HL-60 (cell line): Measurements from ENCODE around the gene MBD3.
A peak's percentile ranks its signal among the peaks of the same experiment; 100 is the strongest.

ENCODE experiments used
- DNase-seq, 2 experiments: peaks; one replicate each; pipeline ENCODE4 v3.0.0-alpha.2; 2010 to 2020; ENCODE audit warnings: low read depth in 1 of 2, low spot score in 1 of 2
- H3K27ac ChIP-seq: fragments of 250-450 bp; sonication (Bioruptor Pico); replicated peaks from 2 replicates; pipeline ENCODE4 v1.5.1; 2020; ENCODE audit warnings: mild to moderate bottlenecking, moderate library complexity
- H3K27me3 ChIP-seq: fragments of 250-450 bp; sonication (Bioruptor Pico); 2 replicates; pipeline ENCODE4 v1.5.1; 2021; ENCODE audit warnings: mild to moderate bottlenecking, moderate library complexity; ENCODE audit not compliant: insufficient read depth, poor library complexity, severe bottlenecking
- H3K4me3 ChIP-seq: replicated peaks from 2 replicates; pipeline ENCODE4 v1.5.1; 2011; ENCODE audit warnings: mild to moderate bottlenecking, control low read depth, low read length; ENCODE audit not compliant: insufficient read depth
- GABPA ChIP-seq: IDR thresholded peaks from 2 replicates; pipeline ENCODE4 v1.6.1; 2012; ENCODE audit warnings: low read depth
- POLR2AphosphoS5 ChIP-seq: IDR thresholded peaks from 2 replicates; pipeline ENCODE4 v1.6.1; 2012; ENCODE audit warnings: low read depth
- REST ChIP-seq: IDR thresholded peaks from 2 replicates; pipeline ENCODE4 v1.6.1; 2012; ENCODE audit warnings: low read depth; ENCODE audit not compliant: insufficient replicate concordance
- SPI1 ChIP-seq: IDR thresholded peaks from 2 replicates; pipeline ENCODE4 v1.6.1; 2012; ENCODE audit warnings: low read depth, mild to moderate bottlenecking, borderline replicate concordance
- TF ChIP-seq, protein P1 (sequence below): IDR thresholded peaks from one replicate; pipeline ENCODE4 v1.5.1; 2011; ENCODE audit warnings: low read length, control low read depth, inconsistent platforms; ENCODE audit not compliant: insufficient read depth

Gene MBD3

DNA sequence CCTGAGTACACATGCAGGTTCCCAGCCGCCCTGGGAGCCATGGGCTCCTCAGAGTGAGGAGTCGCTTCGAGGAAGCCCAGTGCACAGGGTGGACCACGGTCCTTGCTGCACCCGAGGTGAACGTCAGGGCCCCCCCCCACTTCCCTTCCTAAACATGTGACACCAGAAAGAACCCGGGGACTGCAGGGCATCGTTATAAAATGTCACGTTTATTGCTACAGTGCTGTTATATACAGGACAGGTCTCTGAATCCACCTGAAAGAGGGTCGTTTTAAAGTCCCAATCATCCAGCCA, 16.4 kb upstream of the MBD3 start:
- Histone ChIP-seq H3K4me3 (no peak overlapping the region), H3K27ac (no peak overlapping the region; the same call in 1 of the 2 replicates), H3K27me3 (no peaks in the 10 kb centered on the region)
- peak; percentile 20; the same call in 1 of the 2 replicates for TF ChIP-seq SPI1
- TF ChIP-seq, protein P1, sequence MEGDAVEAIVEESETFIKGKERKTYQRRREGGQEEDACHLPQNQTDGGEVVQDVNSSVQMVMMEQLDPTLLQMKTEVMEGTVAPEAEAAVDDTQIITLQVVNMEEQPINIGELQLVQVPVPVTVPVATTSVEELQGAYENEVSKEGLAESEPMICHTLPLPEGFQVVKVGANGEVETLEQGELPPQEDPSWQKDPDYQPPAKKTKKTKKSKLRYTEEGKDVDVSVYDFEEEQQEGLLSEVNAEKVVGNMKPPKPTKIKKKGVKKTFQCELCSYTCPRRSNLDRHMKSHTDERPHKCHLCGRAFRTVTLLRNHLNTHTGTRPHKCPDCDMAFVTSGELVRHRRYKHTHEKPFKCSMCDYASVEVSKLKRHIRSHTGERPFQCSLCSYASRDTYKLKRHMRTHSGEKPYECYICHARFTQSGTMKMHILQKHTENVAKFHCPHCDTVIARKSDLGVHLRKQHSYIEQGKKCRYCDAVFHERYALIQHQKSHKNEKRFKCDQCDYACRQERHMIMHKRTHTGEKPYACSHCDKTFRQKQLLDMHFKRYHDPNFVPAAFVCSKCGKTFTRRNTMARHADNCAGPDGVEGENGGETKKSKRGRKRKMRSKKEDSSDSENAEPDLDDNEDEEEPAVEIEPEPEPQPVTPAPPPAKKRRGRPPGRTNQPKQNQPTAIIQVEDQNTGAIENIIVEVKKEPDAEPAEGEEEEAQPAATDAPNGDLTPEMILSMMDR = no peak
- peak in 1 of 2 experiments; percentile 28 for DNase-seq

DNA sequence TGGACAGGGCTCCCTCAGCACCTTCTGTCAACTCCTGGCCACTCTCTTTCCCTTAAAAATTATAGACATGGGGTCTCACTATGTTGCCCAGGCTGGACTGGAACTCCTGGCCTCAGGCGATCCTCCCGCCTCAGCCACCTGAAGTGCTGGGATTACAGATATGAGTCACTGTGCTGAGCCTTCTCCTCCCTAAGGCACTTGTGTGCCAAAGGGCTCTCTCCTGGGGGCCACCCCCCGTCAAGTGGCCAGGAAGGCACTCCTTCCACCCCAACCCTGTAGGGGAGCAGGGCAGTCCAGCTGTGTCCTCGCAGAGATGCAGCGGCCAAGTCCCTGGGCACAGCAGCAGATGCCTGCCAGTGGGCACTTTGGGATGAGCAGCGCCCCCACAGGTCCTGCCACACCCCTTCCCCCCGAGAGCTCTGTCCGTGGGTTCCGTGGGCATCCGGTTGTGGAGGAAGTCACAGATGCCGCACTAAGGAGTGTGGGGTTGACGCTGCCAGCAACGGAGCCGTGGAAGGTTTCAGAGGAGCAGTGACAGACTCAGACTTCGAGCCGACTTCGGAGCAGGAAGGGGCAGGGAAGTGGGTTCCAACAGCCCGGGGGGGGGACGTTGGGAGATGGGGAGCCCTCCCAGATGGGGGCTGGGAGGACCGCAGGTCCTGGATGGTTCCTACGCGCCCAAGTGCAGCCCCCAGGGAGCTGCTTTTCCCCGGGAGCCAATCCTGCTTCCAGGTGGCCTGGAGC, 15.9 kb upstream of the MBD3 start:
- DNase-seq = no peak

GRCh38 chr19:1606138-1606651, 13.5 kb upstream of the MBD3 start:
- no peak for DNase-seq
- peak overlapping the region; percentile 100 for H3K4me3 ChIP-seq
- no peaks in the 10 kb centered on the region for H3K27me3 ChIP-seq
- H3K27ac ChIP-seq = peak overlapping the region; percentile 76
- TF ChIP-seq, protein P1 = no peak
- TF ChIP-seq REST (no peak), SPI1 (no peak), POLR2AphosphoS5 (no peak), GABPA (no peak)

More for the DNA sequence above, 15.9 kb upstream of the MBD3 start:
- Histone ChIP-seq H3K27ac (no peak overlapping the region), H3K4me3 (no peak overlapping the region), H3K27me3 (no peaks in the 10 kb centered on the region)
- TF ChIP-seq SPI1 = no peak
- TF ChIP-seq POLR2AphosphoS5 = no peak
- TF ChIP-seq, protein P1 = no peak
- no peak for TF ChIP-seq GABPA
- TF ChIP-seq REST = no peak
